CD14-positive monocyte (primary cell): ENCODE measurements around the gene MAB21L3. TPM values are rescaled to one million over a fixed set of nuclear protein-coding genes. Genes with fewer than 3 reads are reported as not detected.

Source experiments
- DNase-seq, 3 donors: peaks; one replicate each; pipeline ENCODE4 v3.0.0-alpha.2; 2011 to 2022
- H2AFZ ChIP-seq: 2 replicates; pipeline ENCODE4 v1.6.0; 2012; ENCODE audit warnings: mild to moderate bottlenecking, low read depth, low read length, inconsistent platforms; ENCODE audit not compliant: insufficient read depth, poor library complexity, severe bottlenecking
- H3K27ac ChIP-seq, 2 donors: 1 replicate in 1 of 2; 2 replicates in 1 of 2; pipeline ENCODE4 v1.5.1; 2012 to 2013; ENCODE audit warnings: low read length in 2 of 2, control low read depth in 1 of 2, inconsistent platforms in 1 of 2, low read depth in 1 of 2, mild to moderate bottlenecking in 1 of 2
- H3K27me3 ChIP-seq, 2 donors: one replicate each; pipeline versions ENCODE4 v1.6.0 to v1.6.1; 2011 to 2013; ENCODE audit warnings: low read length in 2 of 2; ENCODE audit not compliant: control insufficient read depth in 2 of 2, insufficient read depth in 2 of 2
- H3K36me3 ChIP-seq, 2 donors: replicated peaks in 1 of 2; 1 replicate in 1 of 2; 2 replicates in 1 of 2; pipeline versions ENCODE4 v1.5.1 to v1.6.1; 2012 to 2013; ENCODE audit warnings: low read length in 2 of 2, control low read depth in 1 of 2, inconsistent platforms in 1 of 2, mild to moderate bottlenecking in 1 of 2; ENCODE audit not compliant: insufficient read depth in 2 of 2, control insufficient read depth in 1 of 2
- H3K4me1 ChIP-seq, 2 donors: 1 replicate in 1 of 2; 2 replicates in 1 of 2; pipeline versions ENCODE4 v1.5.1 to v1.6.1; 2012 to 2013; ENCODE audit warnings: low read length in 2 of 2, control low read depth in 1 of 2, inconsistent platforms in 1 of 2, mild to moderate bottlenecking in 1 of 2, moderate library complexity in 1 of 2; ENCODE audit not compliant: insufficient read depth in 2 of 2, control insufficient read depth in 1 of 2
- H3K4me2 ChIP-seq: replicated peaks from 2 replicates; pipeline ENCODE3; 2012; ENCODE audit warnings: low read length, moderate library complexity, mild to moderate bottlenecking; ENCODE audit not compliant: poor library complexity, severe bottlenecking; ENCODE audit errors: extremely low read depth
- H3K4me3 ChIP-seq, 3 experiments: fragments of 200-600 bp in 1 of 3; sonication (generic) in 1 of 3; replicated peaks in 1 of 3; 1 replicate in 2 of 3; 2 replicates in 1 of 3; pipeline ENCODE4 v1.5.1; 2011 to 2013; ENCODE audit warnings: low read length in 3 of 3, mild to moderate bottlenecking in 3 of 3, control low read depth in 2 of 3, low read depth in 2 of 3, inconsistent platforms in 1 of 3, moderate library complexity in 1 of 3
- H3K79me2 ChIP-seq: 2 replicates; pipeline ENCODE4 v1.6.0; 2012; ENCODE audit warnings: mild to moderate bottlenecking, control low read depth, inconsistent platforms, low read length, moderate library complexity; ENCODE audit not compliant: insufficient read depth
- H3K9ac ChIP-seq: 2 replicates; pipeline ENCODE4 v1.6.0; 2017; ENCODE audit warnings: low read length, mild to moderate bottlenecking; ENCODE audit not compliant: insufficient read depth, poor library complexity, severe bottlenecking
- H3K9me3 ChIP-seq, 2 donors: replicated peaks in 1 of 2; 1 replicate in 1 of 2; 2 replicates in 1 of 2; pipeline versions ENCODE4 v1.5.1 to v1.6.1; 2012 to 2013; ENCODE audit warnings: low read length in 2 of 2, control low read depth in 1 of 2; ENCODE audit not compliant: control insufficient read depth in 1 of 2, insufficient read depth in 1 of 2
- H4K20me1 ChIP-seq: 2 replicates; pipeline ENCODE4 v1.6.0; 2012; ENCODE audit warnings: mild to moderate bottlenecking, low read length, control low read depth, moderate library complexity; ENCODE audit not compliant: insufficient read depth
- H3K27ac Mint-ChIP-seq, 7 donors: one replicate each; pipeline ENCODE4 v1.8.0; 2020; ENCODE audit warnings: mild to moderate bottlenecking in 7 of 7, mixed read lengths in 7 of 7, moderate library complexity in 6 of 7, inconsistent platforms in 2 of 7
- H3K27me3 Mint-ChIP-seq, 3 donors: one replicate each; pipeline ENCODE4 v1.8.0; 2021 to 2022; ENCODE audit warnings: low read depth in 3 of 3, mild to moderate bottlenecking in 3 of 3, mixed read lengths in 3 of 3, moderate library complexity in 3 of 3, inconsistent platforms in 1 of 3
- H3K36me3 Mint-ChIP-seq, 2 donors: one replicate each; pipeline ENCODE4 v1.8.0; 2020; ENCODE audit warnings: mixed read lengths in 2 of 2, inconsistent platforms in 1 of 2, mild to moderate bottlenecking in 1 of 2
- H3K4me1 Mint-ChIP-seq: one replicate; pipeline ENCODE4 v1.8.0; 2020; ENCODE audit warnings: mild to moderate bottlenecking, mixed read lengths
- H3K4me3 Mint-ChIP-seq, 2 donors: one replicate each; pipeline ENCODE4 v1.8.0; 2020; ENCODE audit warnings: mild to moderate bottlenecking in 2 of 2, mixed read lengths in 2 of 2, moderate library complexity in 1 of 2
- H3K9me3 Mint-ChIP-seq, 7 donors: one replicate each; pipeline ENCODE4 v1.8.0; 2020 to 2022; ENCODE audit warnings: mixed read lengths in 7 of 7, mild to moderate bottlenecking in 6 of 7, moderate library complexity in 6 of 7, inconsistent platforms in 2 of 7
- CTCF ChIP-seq: fragments of 200-600 bp; IDR thresholded peaks from one replicate; pipeline ENCODE4 v1.8.0; 2022; ENCODE audit warnings: antibody characterized with exemption, mild to moderate bottlenecking
- WGBS: methylation state at CpG from one replicate; pipeline ENCODE4 v1.1.5; 2013; ENCODE audit warnings: missing lambda C conversion rate; ENCODE audit not compliant: insufficient coverage; 5-methylcytosine and 5-hydroxymethylcytosine counted together
- intact Hi-C, 2 donors: fragments of 100-400 bp; cut with micrococcal nuclease; formaldehyde crosslinking; loops; one replicate each; pipeline versions ENCODE4 v1.15.0 to v1.15.1; 2023
- polyA plus RNA-seq, 3 donors: library from polyadenylated mRNA; depleted of rRNA in 1 of 3; unstranded in 2 of 3; stranded (reverse) in 1 of 3; fragments of 300-500 nt in 2 of 3; fragments of >200 nt in 1 of 3; fragmentation: Illumina TruSeq in 2 of 3; gene quantifications; 1 replicate in 2 of 3; 2 replicates in 1 of 3; pipeline ENCODE4 v1.2.3, GENCODE V29; 2012 to 2021

The MAB21L3 gene
- polyA plus RNA-seq, 3 donors: 0.44 TPM; not detected in 2

GRCh38 chr1:116152950-116153691 is 41.9 kb downstream of the MAB21L3 start:
- Histone ChIP-seq H3K27ac (no peak overlapping the region), H4K20me1 (no peaks in the 10 kb centered on the region), H3K27me3 (no peaks in the 10 kb centered on the region), H3K9me3 (no peaks in the 10 kb centered on the region), H3K36me3 (no peaks in the 10 kb centered on the region), H3K9ac (no peak overlapping the region), H3K4me3 (no peak overlapping the region), H3K79me2 (no peaks in the 10 kb centered on the region), H2AFZ (no peak overlapping the region), H3K4me1 (peaks cover 4 to 5% of the 10 kb centered on the region in 2 donors), H3K4me2 (no peak overlapping the region)
- no peak for DNase-seq
- H3K36me3 Mint-ChIP-seq: no peaks in the 10 kb centered on the region
- H3K4me3 Mint-ChIP-seq: no peak overlapping the region
- H3K27ac Mint-ChIP-seq: no peak overlapping the region
- 95% methylated on average over 2 of the region's 4 CpGs for WGBS
- peaks cover 0 to 2% (median 0%) of the 10 kb centered on the region in 7 donors for H3K9me3 Mint-ChIP-seq
- TF ChIP-seq CTCF: no peak
- peaks cover 5% of the 10 kb centered on the region for H3K4me1 Mint-ChIP-seq
- peaks cover 4 to 8% (median 8%) of the 10 kb centered on the region in 3 donors for H3K27me3 Mint-ChIP-seq
- intact Hi-C loops: loop anchor here (5.0 kb wide), 2 partner anchors 329 to 334 kb away; no protein-coding TSS in a partner anchor

- intact Hi-C loops: loop anchor here (5.0 kb wide), 2 partner anchors 329 to 334 kb away; no protein-coding TSS in a partner anchor
- Mint-ChIP-seq H3K27me3 (peaks cover 4 to 8% (median 8%) of the 10 kb centered on the region in 3 donors), H3K27ac (no peak overlapping the region), H3K4me3 (no peak overlapping the region), H3K4me1 (peaks cover 5% of the 10 kb centered on the region), H3K36me3 (no peaks in the 10 kb centered on the region), H3K9me3 (peaks cover 0 to 2% (median 0%) of the 10 kb centered on the region in 7 donors)
- no peaks in the 10 kb centered on the region for H3K36me3 ChIP-seq
- no peak overlapping the region for H2AFZ ChIP-seq
- no peak overlapping the region for H3K4me2 ChIP-seq
- H3K9me3 ChIP-seq: no peaks in the 10 kb centered on the region
- no peak overlapping the region for H3K9ac ChIP-seq
- no peaks in the 10 kb centered on the region for H3K27me3 ChIP-seq
- H3K79me2 ChIP-seq: no peaks in the 10 kb centered on the region
- H4K20me1 ChIP-seq: no peaks in the 10 kb centered on the region
- no peak for DNase-seq
- TF ChIP-seq CTCF: no peak
- peaks cover 4 to 5% of the 10 kb centered on the region in 2 donors for H3K4me1 ChIP-seq
- H3K4me3 ChIP-seq: no peak overlapping the region
- H3K27ac ChIP-seq: no peak overlapping the region
These were observed 42.5 kb downstream of the MAB21L3 start for GRCh38 chr1:116153692-116154031.
